HFF-Myc (cell line): Measurements from ENCODE around the gene SELENOM.

Experiments used
- DNase-seq: peaks from one replicate; pipeline ENCODE4 v3.0.0-alpha.2; 2011; ENCODE audit warnings: low read depth; ENCODE audit errors: extremely low read depth
- H3K4me3 ChIP-seq: replicated peaks from 2 replicates; pipeline ENCODE4 v1.5.1; 2011; ENCODE audit warnings: low read depth, mild to moderate bottlenecking, control low read depth, low read length
- CTCF ChIP-seq: IDR thresholded peaks from 2 replicates; pipeline ENCODE4 v1.5.1; 2012; ENCODE audit warnings: mild to moderate bottlenecking, low read depth, low read length, control low read depth; ENCODE audit errors: missing control alignments

Gene SELENOM

GRCh38 chr22:31126869-31127175 lies 19.5 kb upstream of the SELENOM start:
- no peak for TF ChIP-seq CTCF
- H3K4me3 ChIP-seq, result no peak overlapping the region

DNA sequence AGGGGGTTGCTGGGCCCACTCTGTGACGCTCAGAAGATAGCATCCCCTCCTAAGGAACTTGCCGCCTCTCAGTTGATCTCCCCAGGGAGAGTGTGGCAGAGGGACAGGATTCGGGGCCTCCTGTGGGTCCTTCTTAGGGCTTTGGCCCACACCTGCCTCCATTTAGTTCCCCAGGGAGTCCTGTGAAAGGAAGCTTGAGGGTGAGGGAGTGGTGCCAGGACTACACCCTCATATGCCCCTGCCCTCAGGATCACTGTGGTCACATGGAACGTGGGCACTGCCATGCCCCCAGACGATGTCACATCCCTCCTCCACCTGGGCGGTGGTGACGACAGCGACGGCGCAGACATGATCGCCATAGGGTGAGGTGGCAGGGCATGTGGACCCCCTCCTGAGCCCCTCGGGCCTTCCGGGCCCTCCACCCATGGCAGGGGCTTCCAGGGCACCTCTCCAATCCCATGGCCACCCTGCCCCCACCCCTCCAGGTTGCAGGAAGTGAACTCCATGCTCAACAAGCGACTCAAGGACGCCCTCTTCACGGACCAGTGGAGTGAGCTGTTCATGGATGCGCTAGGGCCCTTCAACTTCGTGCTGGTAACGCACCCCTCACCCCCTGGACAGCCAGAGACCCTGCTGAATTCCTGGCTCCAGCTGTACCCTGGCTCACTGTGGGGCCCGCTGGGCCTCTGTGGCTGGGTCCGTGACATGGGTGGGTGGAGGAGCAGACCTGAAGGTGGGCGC lies 18.9 kb upstream of the SELENOM start:
- H3K4me3 ChIP-seq, result no peak overlapping the region
- no peak for DNase-seq

More at GRCh38 chr22:31126869-31127175, 19.5 kb upstream of the SELENOM start:
- no peak for DNase-seq

GRCh38 chr22:31125521-31126117 lies 18.3 kb upstream of the SELENOM start:
- no peak overlapping the region for H3K4me3 ChIP-seq
- no peak for TF ChIP-seq CTCF
- no peak for DNase-seq

More for the DNA sequence above, 18.9 kb upstream of the SELENOM start:
- TF ChIP-seq CTCF, result no peak

DNA sequence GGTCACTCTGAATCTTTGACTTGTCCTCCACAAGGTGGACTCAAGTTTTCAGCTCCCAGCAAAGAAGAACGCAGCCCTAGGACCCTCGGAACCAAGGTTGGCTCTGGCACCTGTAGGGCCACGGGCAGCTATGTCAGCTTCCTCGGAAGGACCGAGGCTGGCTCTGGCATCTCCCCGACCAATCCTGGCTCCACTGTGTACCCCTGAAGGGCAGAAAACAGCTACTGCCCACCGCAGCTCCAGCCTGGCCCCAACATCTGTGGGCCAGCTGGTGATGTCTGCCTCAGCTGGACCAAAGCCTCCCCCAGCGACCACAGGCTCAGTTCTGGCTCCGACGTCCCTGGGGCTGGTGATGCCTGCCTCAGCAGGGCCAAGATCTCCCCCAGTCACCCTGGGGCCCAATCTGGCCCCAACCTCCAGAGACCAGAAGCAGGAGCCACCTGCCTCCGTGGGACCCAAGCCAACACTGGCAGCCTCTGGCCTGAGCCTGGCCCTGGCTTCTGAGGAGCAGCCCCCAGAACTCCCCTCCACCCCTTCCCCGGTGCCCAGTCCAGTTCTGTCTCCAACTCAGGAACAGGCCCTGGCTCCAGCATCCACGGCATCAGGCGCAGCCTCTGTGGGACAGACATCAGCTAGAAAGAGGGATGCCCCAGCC lies 17.6 kb upstream of the SELENOM start:
- no peak for TF ChIP-seq CTCF

GRCh38 chr22:31124290-31124689 lies 16.9 kb upstream of the SELENOM start:
- TF ChIP-seq CTCF, result no peak
- no peak for DNase-seq
- no peak overlapping the region for H3K4me3 ChIP-seq

More for the DNA sequence above, 17.6 kb upstream of the SELENOM start:
- no peak overlapping the region for H3K4me3 ChIP-seq
- no peak for DNase-seq

DNA sequence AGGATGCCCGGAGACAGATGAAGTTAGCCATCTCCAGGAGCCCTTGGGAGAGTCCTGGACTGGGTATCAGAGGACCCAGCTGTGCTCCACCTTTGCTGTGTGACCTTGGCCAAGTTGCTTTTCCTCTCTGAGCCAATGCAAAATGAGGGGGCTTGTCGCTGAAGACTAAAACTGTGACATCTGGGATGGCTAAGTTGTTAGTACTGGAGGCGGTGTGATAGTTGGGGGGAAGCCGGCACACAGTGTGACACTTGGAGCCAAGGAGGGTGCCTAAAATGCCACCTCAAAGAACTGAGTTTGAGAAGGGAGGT lies 15.9 kb upstream of the SELENOM start:
- peak overlapping the region; percentile 46 for H3K4me3 ChIP-seq
- TF ChIP-seq CTCF, result no peak
- no peak for DNase-seq
